Smooth muscle cell (in vitro differentiated cells): Measurements from ENCODE around the gene OR1D5. TPM values are rescaled to one million over a fixed set of nuclear protein-coding genes. Genes with fewer than 3 reads are reported as not detected.

Source experiments
- DNase-seq: peaks from one replicate; lab custom pipeline; 2025; ENCODE audit not compliant: unreplicated experiment; lab: John Stamatoyannopoulos, UW
- H2AFZ ChIP-seq: fragments of 200-600 bp; sonication (generic); 2 replicates; pipeline ENCODE4 v1.6.0; 2016; ENCODE audit warnings: antibody characterized with exemption, low read depth, mild to moderate bottlenecking
- H3F3A ChIP-seq: fragments of 200-600 bp; sonication (generic); 2 replicates; pipeline ENCODE4 v1.6.0; 2017; ENCODE audit warnings: antibody characterized with exemption, low read depth
- H3K27ac ChIP-seq: fragments of 200-600 bp; sonication (generic); 2 replicates; pipeline ENCODE4 v1.5.1; 2016; ENCODE audit warnings: low read depth, mild to moderate bottlenecking
- H3K27me3 ChIP-seq: fragments of 200-600 bp; sonication (generic); 2 replicates; pipeline ENCODE4 v1.6.1; 2016; ENCODE audit warnings: low read depth, mild to moderate bottlenecking
- H3K36me3 ChIP-seq: fragments of 200-600 bp; sonication (generic); 2 replicates; pipeline ENCODE4 v1.5.1; 2016; ENCODE audit warnings: low read depth
- H3K4me1 ChIP-seq: fragments of 200-600 bp; sonication (generic); 2 replicates; pipeline ENCODE4 v1.5.1; 2016; ENCODE audit warnings: low read depth
- H3K4me2 ChIP-seq: fragments of 200-600 bp; sonication (generic); 2 replicates; pipeline ENCODE4 v1.6.0; 2016; ENCODE audit warnings: mild to moderate bottlenecking
- H3K4me3 ChIP-seq: fragments of 200-600 bp; sonication (generic); 2 replicates; pipeline ENCODE4 v1.5.1; 2016; ENCODE audit warnings: mild to moderate bottlenecking
- H3K79me2 ChIP-seq: fragments of 200-600 bp; sonication (generic); 2 replicates; pipeline ENCODE4 v1.6.0; 2016; ENCODE audit warnings: low read depth, mild to moderate bottlenecking
- H3K9ac ChIP-seq: fragments of 200-600 bp; sonication (generic); 2 replicates; pipeline ENCODE4 v1.6.0; 2016; ENCODE audit warnings: low read depth
- H3K9me3 ChIP-seq: fragments of 200-600 bp; sonication (generic); replicated peaks from 2 replicates; pipeline ENCODE4 v1.5.1; 2016; ENCODE audit warnings: low read depth
- H4K20me1 ChIP-seq: fragments of 200-600 bp; sonication (generic); 2 replicates; pipeline ENCODE4 v1.6.0; 2016; ENCODE audit warnings: low read depth
- CTCF ChIP-seq: fragments of 200-600 bp; sonication (generic); IDR thresholded peaks from 2 replicates; pipeline ENCODE4 v1.5.1; 2017; ENCODE audit warnings: borderline replicate concordance, mild to moderate bottlenecking, antibody characterized with exemption; ENCODE audit not compliant: insufficient read depth, poor library complexity, severe bottlenecking
- WGBS: methylation state at CpG from one replicate; pipeline ENCODE4 v1.1.7; 2016; ENCODE audit warnings: low lambda C conversion rate; 5-methylcytosine and 5-hydroxymethylcytosine counted together
- polyA plus RNA-seq: library from polyadenylated mRNA; unstranded; fragments of >200 nt; fragmentation: Nextera tagmentation; extraction: Ambion mirVana; gene quantifications from 2 replicates; pipeline ENCODE4 v1.2.1, GENCODE V29; 2016
- total RNA-seq: library from RNA; depleted of rRNA; stranded (reverse); fragments of >200 nt; gene quantifications from 2 replicates; pipeline ENCODE4 v1.2.3, GENCODE V29; 2014

Gene OR1D5
- total and polyA plus RNA-seq, 2 experiments from 2014 or later: not detected

- DNase-seq: no peak
- Histone ChIP-seq H3K9ac (no peak overlapping the region), H3F3A (no peaks in the 10 kb centered on the region), H3K4me1 (no peaks in the 10 kb centered on the region), H3K36me3 (no peaks in the 10 kb centered on the region), H2AFZ (no peak overlapping the region), H3K27ac (no peak overlapping the region), H3K4me2 (no peak overlapping the region), H4K20me1 (no peaks in the 10 kb centered on the region), H3K9me3 (no peaks in the 10 kb centered on the region), H3K27me3 (no peaks in the 10 kb centered on the region), H3K4me3 (no peak overlapping the region), H3K79me2 (no peaks in the 10 kb centered on the region)
- TF ChIP-seq CTCF: peak; percentile 14
- WGBS: 54% methylated on average over 11 of the region's 11 CpGs
Measured at GRCh38 chr17:3043737-3044365, 19.6 kb downstream of the OR1D5 start.

- no peaks in the 10 kb centered on the region for H3K4me1 ChIP-seq
- no peaks in the 10 kb centered on the region for H3K9me3 ChIP-seq
- WGBS: 88% methylated on average over 5 of the region's 5 CpGs
- H4K20me1 ChIP-seq: no peaks in the 10 kb centered on the region
- H3K4me2 ChIP-seq: no peak overlapping the region
- H3K79me2 ChIP-seq: no peaks in the 10 kb centered on the region
- no peaks in the 10 kb centered on the region for H3F3A ChIP-seq
- no peaks in the 10 kb centered on the region for H3K36me3 ChIP-seq
- no peak for DNase-seq
- no peak overlapping the region for H3K4me3 ChIP-seq
- H3K9ac ChIP-seq: no peak overlapping the region
- H3K27ac ChIP-seq: no peak overlapping the region
- H3K27me3 ChIP-seq: no peaks in the 10 kb centered on the region
- H2AFZ ChIP-seq: no peak overlapping the region
- TF ChIP-seq CTCF: no peak
Measured at GRCh38 chr17:3040882-3041281, 22.5 kb downstream of the OR1D5 start.

GRCh38 chr17:3039736-3040135, 23.7 kb downstream of the OR1D5 start:
- no peaks in the 10 kb centered on the region for H4K20me1 ChIP-seq
- no peak for TF ChIP-seq CTCF
- no peak overlapping the region for H3K4me3 ChIP-seq
- H3K9me3 ChIP-seq: no peaks in the 10 kb centered on the region
- H3K27me3 ChIP-seq: no peaks in the 10 kb centered on the region
- H3K4me2 ChIP-seq: no peak overlapping the region
- no peaks in the 10 kb centered on the region for H3K36me3 ChIP-seq
- DNase-seq: no peak
- 80% methylated on average over 6 of the region's 6 CpGs for WGBS
- H3K4me1 ChIP-seq: no peaks in the 10 kb centered on the region
- H3K27ac ChIP-seq: no peak overlapping the region
- no peaks in the 10 kb centered on the region for H3F3A ChIP-seq
- no peaks in the 10 kb centered on the region for H3K79me2 ChIP-seq
- H2AFZ ChIP-seq: no peak overlapping the region
- H3K9ac ChIP-seq: no peak overlapping the region

GRCh38 chr17:3038941-3039340, 24.5 kb downstream of the OR1D5 start:
- no peak for DNase-seq
- no peaks in the 10 kb centered on the region for H3K79me2 ChIP-seq
- H2AFZ ChIP-seq: no peak overlapping the region
- H4K20me1 ChIP-seq: no peaks in the 10 kb centered on the region
- H3K4me1 ChIP-seq: no peaks in the 10 kb centered on the region
- no peak overlapping the region for H3K4me2 ChIP-seq
- no peaks in the 10 kb centered on the region for H3K36me3 ChIP-seq
- H3K27ac ChIP-seq: no peak overlapping the region
- 66% methylated on average over 5 of the region's 5 CpGs for WGBS
- H3K9ac ChIP-seq: no peak overlapping the region
- H3K27me3 ChIP-seq: no peaks in the 10 kb centered on the region
- H3K4me3 ChIP-seq: no peak overlapping the region
- no peaks in the 10 kb centered on the region for H3K9me3 ChIP-seq
- no peak for TF ChIP-seq CTCF
- H3F3A ChIP-seq: no peaks in the 10 kb centered on the region
